ENCODE measurements around the gene SYNJ2. TPM values are rescaled to one million over a fixed set of nuclear protein-coding genes. Genes with fewer than 3 reads are reported as not detected.

SYNJ2 gene
- total RNA-seq, 1 experiment from 2014 or later = 24.5 TPM

DNA sequence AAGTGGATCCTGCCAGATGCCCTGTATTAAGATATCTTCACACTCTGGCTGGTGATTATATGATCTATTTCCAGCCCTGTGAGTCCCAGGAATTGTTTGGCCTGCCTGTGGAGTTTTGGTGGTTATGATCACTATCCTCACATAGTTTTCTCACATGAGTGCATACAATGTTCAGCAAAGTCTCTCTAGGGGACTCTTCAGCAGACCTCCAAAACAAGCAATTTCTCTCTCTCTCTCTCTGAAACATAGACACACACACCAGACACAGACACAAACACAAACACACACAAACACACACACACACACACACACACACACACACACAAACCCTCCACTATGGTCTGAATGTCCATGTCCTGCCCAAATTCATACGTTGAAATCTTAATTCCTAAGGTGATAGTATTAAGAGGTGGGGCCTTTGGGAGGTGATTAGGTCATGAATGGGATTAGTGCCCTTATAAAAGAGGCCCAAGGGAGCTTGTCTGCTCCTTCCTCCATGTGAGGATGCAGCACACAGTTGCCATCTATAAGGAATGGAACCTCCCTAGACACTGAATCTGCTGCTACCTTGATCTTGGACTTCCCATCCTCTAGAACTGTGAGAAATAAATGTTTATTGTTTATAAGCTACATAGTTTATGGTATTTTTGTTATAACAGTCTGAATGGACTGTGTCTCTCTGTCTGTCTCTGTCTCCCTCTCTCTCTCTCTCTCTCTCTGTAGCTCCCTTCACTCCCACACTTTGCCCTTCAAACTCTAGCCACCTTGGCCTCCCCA lies 22.0 kb upstream of the SYNJ2 start:
- DNase-seq = no peak
- H3K18ac ChIP-seq (ENCODE audit: insufficient read length, low read depth, low read length) = no peak overlapping the region
- H3K4me3 Mint-ChIP-seq = no peak overlapping the region
- no peaks in the 10 kb centered on the region for H3K79me2 ChIP-seq (ENCODE audit: insufficient read depth, low read length)
- peaks cover 28 to 31% of the 10 kb centered on the region in 2 experiments for H3K9me3 Mint-ChIP-seq
- H2BK15ac ChIP-seq (ENCODE audit: low read depth, low read length) = no peak overlapping the region
- H2AFZ ChIP-seq (ENCODE audit: low read length) = no peak overlapping the region
- no peaks in the 10 kb centered on the region for H4K20me1 ChIP-seq (ENCODE audit: control insufficient read depth, insufficient read depth, insufficient read length)
- no peak overlapping the region for H2BK12ac ChIP-seq (ENCODE audit: insufficient read length, low read depth, low read length)
- H3K4me1 ChIP-seq (ENCODE audit: insufficient read depth, low read length) = 0 out of 2 replicates have a peak, but pooled peaks cover 3% of the 10 kb centered on the region
- H3K36me3 Mint-ChIP-seq (ENCODE audit: insufficient read depth in 1 of 3, low read depth in 3 of 3) = peaks cover 14 to 24% (median 21%) of the 10 kb centered on the region in 3 experiments
- H3K14ac ChIP-seq (ENCODE audit: insufficient read depth, low read length) = no peak overlapping the region
- no peak overlapping the region for H4K5ac ChIP-seq (ENCODE audit: insufficient read length, low read depth, low read length)
- peaks cover 16 to 25% of the 10 kb centered on the region in 2 experiments for H3K4me1 Mint-ChIP-seq
- no peaks in the 10 kb centered on the region for H3K27me3 ChIP-seq (ENCODE audit: insufficient read depth, low read length)
- no peak overlapping the region for H3K4ac ChIP-seq (ENCODE audit: low read depth, low read length)
- H3K4me2 ChIP-seq (ENCODE audit: insufficient read depth, insufficient read length, low read length) = no peak overlapping the region
- H2AK5ac ChIP-seq (ENCODE audit: insufficient read length, low read length) = no peak overlapping the region
- H3K23ac ChIP-seq (ENCODE audit: insufficient read length, low read depth, low read length) = no peak overlapping the region
- no peak overlapping the region for H4K8ac ChIP-seq (replicated peaks; ENCODE audit: insufficient read length, low read depth, low read length)
- H3T11ph ChIP-seq (ENCODE audit: low read length) = no peak overlapping the region
- no peak overlapping the region for H2BK5ac ChIP-seq (ENCODE audit: insufficient read length, low read length)
- H3K27ac ChIP-seq (ENCODE audit: insufficient read length, low read depth, low read length) = no peak overlapping the region
- WGBS (ENCODE audit: extremely low coverage, insufficient read length, low lambda C conversion rate) = no CpG with 5 or more reads among the region's 1 CpG
- H3K79me1 ChIP-seq (ENCODE audit: insufficient read depth, low read depth, low read length, poor library complexity, severe bottlenecking) = no peaks in the 10 kb centered on the region
- no peak overlapping the region for H2BK120ac ChIP-seq (ENCODE audit: low read depth, low read length, poor library complexity, severe bottlenecking)
- H3K27me3 Mint-ChIP-seq (ENCODE audit: low read depth) = no peaks in the 10 kb centered on the region
- H3K9ac ChIP-seq (ENCODE audit: extremely low read depth, insufficient read length, low read length) = no peak overlapping the region
- no peak overlapping the region for H3K27ac Mint-ChIP-seq
- H3K23me2 ChIP-seq (ENCODE audit: insufficient read length, low read depth, low read length, poor library complexity, severe bottlenecking) = no peaks in the 10 kb centered on the region
- peaks cover 6% of the 10 kb centered on the region for H3K9me3 ChIP-seq (ENCODE audit: control insufficient read depth, low read depth, low read length)
- H3K56ac ChIP-seq (ENCODE audit: insufficient read length, low read depth, low read length) = no peak overlapping the region
- no peak overlapping the region for H2BK20ac ChIP-seq (ENCODE audit: low read depth, low read length, poor library complexity, severe bottlenecking)
- TF ChIP-seq, protein P1, sequence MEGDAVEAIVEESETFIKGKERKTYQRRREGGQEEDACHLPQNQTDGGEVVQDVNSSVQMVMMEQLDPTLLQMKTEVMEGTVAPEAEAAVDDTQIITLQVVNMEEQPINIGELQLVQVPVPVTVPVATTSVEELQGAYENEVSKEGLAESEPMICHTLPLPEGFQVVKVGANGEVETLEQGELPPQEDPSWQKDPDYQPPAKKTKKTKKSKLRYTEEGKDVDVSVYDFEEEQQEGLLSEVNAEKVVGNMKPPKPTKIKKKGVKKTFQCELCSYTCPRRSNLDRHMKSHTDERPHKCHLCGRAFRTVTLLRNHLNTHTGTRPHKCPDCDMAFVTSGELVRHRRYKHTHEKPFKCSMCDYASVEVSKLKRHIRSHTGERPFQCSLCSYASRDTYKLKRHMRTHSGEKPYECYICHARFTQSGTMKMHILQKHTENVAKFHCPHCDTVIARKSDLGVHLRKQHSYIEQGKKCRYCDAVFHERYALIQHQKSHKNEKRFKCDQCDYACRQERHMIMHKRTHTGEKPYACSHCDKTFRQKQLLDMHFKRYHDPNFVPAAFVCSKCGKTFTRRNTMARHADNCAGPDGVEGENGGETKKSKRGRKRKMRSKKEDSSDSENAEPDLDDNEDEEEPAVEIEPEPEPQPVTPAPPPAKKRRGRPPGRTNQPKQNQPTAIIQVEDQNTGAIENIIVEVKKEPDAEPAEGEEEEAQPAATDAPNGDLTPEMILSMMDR (conservative IDR thresholded peaks at IDR 0.05) = no peak
- H4K91ac ChIP-seq (ENCODE audit: insufficient read length, low read depth, low read length) = no peak overlapping the region
